Lower leg skin (tissue), 4 donors: Measurements from ENCODE around the gene ASS1. TPM values are rescaled to one million over a fixed set of nuclear protein-coding genes. Genes with fewer than 3 reads are reported as not detected.

Experiments used
- DNase-seq, 2 donors: peaks; one replicate each; pipeline ENCODE4 v3.0.0-alpha.2; 2019; ENCODE audit warnings: low spot score in 2 of 2
- H3K4me3 ChIP-seq: fragments of 200-600 bp; sonication (generic); 2 replicates; pipeline ENCODE4 v1.5.1; 2017; ENCODE audit warnings: mild to moderate bottlenecking, low read depth; ENCODE audit not compliant: poor library complexity, severe bottlenecking
- CTCF ChIP-seq, 3 donors: fragments of 450-650 bp; IDR thresholded peaks; one replicate each; pipeline ENCODE4 v1.5.1; 2016; ENCODE audit warnings: antibody characterized with exemption in 3 of 3, mild to moderate bottlenecking in 3 of 3, moderate library complexity in 2 of 3
- POLR2A ChIP-seq, 2 donors: fragments of 450-650 bp; IDR thresholded peaks; one replicate each; pipeline ENCODE4 v1.6.1; 2016 to 2017; ENCODE audit warnings: antibody characterized with exemption in 2 of 2, mild to moderate bottlenecking in 1 of 2, moderate library complexity in 1 of 2
- WGBS, 2 donors: methylation state at CpG; one replicate each; pipeline ENCODE4 v1.1.5; 2018; 5-methylcytosine and 5-hydroxymethylcytosine counted together
- intact Hi-C: fragments of 100-400 bp; cut with DNase I; formaldehyde crosslinking; loops from one replicate; pipeline ENCODE4 v1.15.0; 2023; ENCODE audit warnings: low total_unique reads
- total RNA-seq, 4 donors: library from RNA; depleted of rRNA; stranded (reverse); fragments of >200 nt; gene quantifications; one replicate each; pipeline ENCODE4 v1.1.0, GENCODE V29; 2016

The ASS1 gene
- total RNA-seq, 4 donors from 2014 or later, result 98.7 to 104 (median 103) TPM

- TF ChIP-seq POLR2A (IDR thresholded peaks at IDR 0.05), result no peak
- TF ChIP-seq CTCF (IDR thresholded peaks at IDR 0.05), result no peak
- H3K4me3 ChIP-seq, result no peak overlapping the region
- WGBS, 2 donors, result 43 to 48% methylated on average over 2 of the region's 2 CpGs
- intact Hi-C loops, result no loop called here
- DNase-seq, result no peak
These were observed 63.5 kb downstream of the ASS1 start for GRCh38 chr9:130508218-130508617.

- no peak overlapping the region for H3K4me3 ChIP-seq
- TF ChIP-seq CTCF (IDR thresholded peaks at IDR 0.05), result no peak
- no peak for TF ChIP-seq POLR2A (IDR thresholded peaks at IDR 0.05)
- WGBS, 2 donors, result 86 to 88% methylated on average over 4 of the region's 4 CpGs
- DNase-seq, result no peak
- intact Hi-C loops, result no loop called here
These were observed 67.4 kb downstream of the ASS1 start for GRCh38 chr9:130512199-130512598.

- DNase-seq, result no peak
- 88 to 92% methylated on average over 1 of the region's 1 CpG for WGBS, 2 donors
- TF ChIP-seq CTCF (IDR thresholded peaks at IDR 0.05), result no peak
- no peak for TF ChIP-seq POLR2A (IDR thresholded peaks at IDR 0.05)
- intact Hi-C loops, result no loop called here
- no peak overlapping the region for H3K4me3 ChIP-seq
These were observed 68.3 kb downstream of the ASS1 start for GRCh38 chr9:130513078-130513477.

GRCh38 chr9:130518233-130518632 lies 73.5 kb downstream of the ASS1 start:
- TF ChIP-seq CTCF (IDR thresholded peaks at IDR 0.05) (no peak), POLR2A (IDR thresholded peaks at IDR 0.05) (no peak)
- H3K4me3 ChIP-seq, result no peak overlapping the region
- 76% methylated on average over 4 of the region's 4 CpGs for WGBS, 2 donors
- DNase-seq, result no peak
- intact Hi-C loops, result no loop called here

GRCh38 chr9:130518943-130519799 lies 74.4 kb downstream of the ASS1 start:
- no peak overlapping the region for H3K4me3 ChIP-seq
- intact Hi-C loops, result no loop called here
- 75% methylated on average over 24 of the region's 24 CpGs for WGBS, 2 donors
- TF ChIP-seq CTCF (IDR thresholded peaks at IDR 0.05), result no peak
- no peak for TF ChIP-seq POLR2A (IDR thresholded peaks at IDR 0.05)
- no peak for DNase-seq
